HG03575 (cell line): ENCODE measurements around the gene C12orf75.

ENCODE experiments used
- ATAC-seq: cut with Tn5 transposase; IDR thresholded peaks from one replicate; pipeline ENCODE4 v1.9.1; 2021; ENCODE audit not compliant: unreplicated experiment, insufficient number of reproducible peaks, low FRiP score; ENCODE audit errors: extremely low read depth

The C12orf75 gene

GRCh38 chr12:105352940-105353635, 22.6 kb downstream of the C12orf75 start:
- no peak for ATAC-seq

GRCh38 chr12:105355752-105356151, 25.3 kb downstream of the C12orf75 start:
- ATAC-seq: no peak

GRCh38 chr12:105357162-105357691, 26.7 kb downstream of the C12orf75 start:
- peak; percentile 46 for ATAC-seq

GRCh38 chr12:105358789-105359188, 28.3 kb downstream of the C12orf75 start:
- ATAC-seq: no peak

DNA sequence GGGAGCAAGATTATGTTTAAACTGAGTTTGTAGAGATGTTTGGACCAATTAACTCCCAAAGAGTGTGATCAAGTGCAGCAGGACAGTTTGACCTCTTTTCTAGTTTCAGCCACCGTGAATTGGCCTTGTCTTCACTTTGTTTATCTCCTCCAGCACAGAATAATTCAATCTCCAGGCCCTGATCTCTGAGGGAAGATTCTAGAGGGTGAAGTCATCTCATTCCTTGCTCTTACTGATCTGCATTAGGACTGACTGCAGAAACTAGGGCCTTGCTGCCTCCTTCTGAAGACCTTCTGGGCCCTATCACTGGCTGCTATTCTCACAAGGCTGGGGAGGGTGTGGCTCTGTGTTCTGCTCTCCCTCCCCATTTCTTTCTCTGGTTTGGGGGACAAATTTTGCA, 29.4 kb downstream of the C12orf75 start:
- no peak for ATAC-seq

- ATAC-seq: no peak
Measured at GRCh38 chr12:105363890-105364289, 33.4 kb downstream of the C12orf75 start.

DNA sequence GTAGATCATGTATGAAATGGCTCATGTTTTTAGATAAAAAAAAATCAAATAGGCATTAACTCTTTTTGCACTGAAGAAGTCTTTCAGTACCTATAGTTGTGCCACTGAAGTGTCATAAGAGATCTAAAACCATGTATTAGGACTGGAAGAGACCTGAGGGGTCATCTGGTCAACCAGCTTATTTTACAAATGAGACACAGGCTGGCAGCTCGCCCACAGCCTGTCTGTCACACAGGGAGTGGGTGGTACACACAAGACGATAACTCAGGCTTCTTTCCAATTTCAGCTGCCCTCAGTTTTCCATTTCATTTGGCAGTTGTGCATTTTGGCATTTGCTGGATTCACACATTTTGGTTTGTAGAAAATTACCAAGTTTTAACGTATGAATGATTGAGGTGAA, 34.7 kb downstream of the C12orf75 start:
- no peak for ATAC-seq

DNA sequence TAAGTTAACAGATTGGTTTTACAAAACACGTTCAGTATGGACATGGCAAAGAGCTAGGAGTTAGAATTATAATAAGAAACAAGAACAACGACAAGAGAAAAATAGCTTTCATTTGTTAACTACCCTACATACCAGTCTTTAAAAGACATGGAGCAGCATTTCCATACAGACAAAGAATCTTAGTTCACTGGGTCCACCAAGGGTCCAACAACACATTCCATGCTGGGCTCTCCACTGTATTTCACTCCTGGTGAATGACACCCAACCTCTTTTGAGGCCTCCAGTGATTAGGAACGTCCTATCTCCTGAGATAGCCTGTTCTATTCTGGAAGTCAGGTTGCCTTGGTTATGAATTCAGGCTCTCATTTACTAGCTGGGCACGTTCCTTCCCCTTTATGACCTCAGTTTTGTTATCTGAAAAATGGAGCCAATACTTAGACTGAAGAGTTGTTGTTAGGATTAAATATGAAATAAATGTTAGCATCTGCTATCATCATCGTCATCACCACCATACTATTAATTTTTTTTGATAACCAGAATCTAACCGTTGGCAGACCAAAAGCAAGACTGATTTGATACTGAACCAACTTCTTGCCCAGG, 37.7 kb downstream of the C12orf75 start:
- ATAC-seq: no peak

- ATAC-seq: no peak
Measured at GRCh38 chr12:105369014-105369413, 38.5 kb downstream of the C12orf75 start.

- no peak for ATAC-seq
Measured at GRCh38 chr12:105374303-105374702, 43.8 kb downstream of the C12orf75 start.

GRCh38 chr12:105377077-105377476, 46.6 kb downstream of the C12orf75 start:
- ATAC-seq: no peak

DNA sequence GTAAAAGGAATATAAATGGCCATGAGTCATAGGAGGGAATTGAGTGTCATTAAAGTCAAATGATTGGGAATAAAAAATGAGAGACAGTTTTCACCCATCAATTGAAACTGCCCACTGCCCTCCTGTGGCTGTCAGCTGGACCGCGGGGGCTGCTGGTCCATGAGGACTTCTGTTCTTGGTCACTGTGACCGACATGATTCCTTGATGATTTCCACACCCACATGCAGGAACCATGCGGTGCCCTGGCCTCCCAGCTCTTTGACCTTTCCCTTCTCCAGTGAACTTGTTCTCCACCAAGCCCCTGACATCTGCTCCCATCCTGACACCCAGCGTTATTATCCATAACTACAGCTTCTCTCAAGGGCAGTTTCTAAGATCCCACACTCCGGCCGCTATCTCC, 48.4 kb downstream of the C12orf75 start:
- ATAC-seq: no peak

GRCh38 chr12:105382771-105383622, 52.5 kb downstream of the C12orf75 start:
- ATAC-seq: no peak

GRCh38 chr12:105384220-105384619, 53.7 kb downstream of the C12orf75 start:
- no peak for ATAC-seq

DNA sequence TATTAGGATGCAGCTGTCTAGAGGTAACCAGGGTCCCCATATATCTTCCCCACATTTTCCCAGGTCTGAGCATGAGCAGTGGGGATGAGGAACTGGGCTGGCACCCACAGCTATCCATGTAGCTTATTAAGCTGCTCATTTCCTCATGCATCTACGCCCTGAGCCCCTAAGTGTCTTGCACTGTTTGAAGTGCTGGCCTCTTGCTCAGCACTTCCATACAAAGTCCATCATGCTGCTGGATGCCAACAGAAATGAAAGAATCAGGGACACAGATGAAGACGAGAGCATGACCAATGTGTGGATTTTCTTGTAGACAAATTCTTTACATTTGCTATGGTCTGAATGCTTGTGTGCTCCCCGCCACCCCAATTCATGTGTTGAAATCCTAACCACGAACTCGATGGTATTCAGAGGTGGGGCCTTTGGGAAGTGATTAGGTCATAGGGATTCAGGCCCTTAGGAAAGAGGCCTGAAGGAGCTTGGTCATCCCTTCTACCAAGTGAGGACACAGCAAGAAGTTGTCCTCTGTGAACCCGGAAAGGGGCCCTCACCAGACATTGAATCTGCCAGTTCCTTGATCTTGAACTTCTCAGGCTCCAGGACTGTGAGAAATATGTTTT, 54.5 kb downstream of the C12orf75 start:
- ATAC-seq: no peak

DNA sequence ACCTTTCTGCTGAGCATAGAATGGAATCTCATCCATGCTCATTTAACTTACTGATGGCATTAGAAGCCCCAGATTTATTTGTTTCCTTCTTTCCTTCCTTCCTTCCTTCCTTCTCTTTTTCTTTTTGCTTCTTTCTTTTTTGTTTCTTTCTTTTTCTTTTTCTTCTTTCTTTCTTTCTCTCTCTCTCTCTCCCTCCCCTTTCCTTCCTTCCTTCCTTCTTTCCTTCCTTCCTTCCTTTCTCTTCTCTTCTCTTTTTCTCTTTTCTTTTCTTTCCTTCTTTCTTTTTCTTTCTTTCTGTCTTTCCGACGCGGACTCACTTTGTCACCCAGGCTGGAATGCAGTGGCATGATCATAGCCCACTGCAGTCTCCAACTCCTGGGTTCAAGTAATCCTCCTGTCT, 55.9 kb downstream of the C12orf75 start:
- no peak for ATAC-seq

GRCh38 chr12:105391231-105391630, 60.7 kb downstream of the C12orf75 start:
- no peak for ATAC-seq

DNA sequence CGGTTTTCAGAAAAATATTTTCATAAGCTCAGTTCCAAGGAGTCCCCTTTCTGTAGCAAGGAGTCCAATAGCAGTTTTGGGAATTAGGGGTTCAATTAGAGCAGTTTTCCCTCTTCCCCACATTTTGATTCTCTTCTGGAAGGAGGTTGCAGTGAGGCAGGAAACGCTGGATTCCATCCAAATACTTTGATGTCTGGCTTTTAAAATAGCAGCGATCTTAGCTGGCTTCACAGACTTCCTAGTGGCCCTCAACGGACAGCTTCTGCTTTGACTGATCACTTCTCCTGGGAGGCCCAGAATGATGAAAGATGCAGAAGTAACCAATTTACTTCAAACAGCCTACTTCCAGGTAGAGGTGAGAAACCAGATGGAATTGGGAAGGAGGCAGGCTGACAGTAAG, 63.1 kb downstream of the C12orf75 start:
- no peak for ATAC-seq

DNA sequence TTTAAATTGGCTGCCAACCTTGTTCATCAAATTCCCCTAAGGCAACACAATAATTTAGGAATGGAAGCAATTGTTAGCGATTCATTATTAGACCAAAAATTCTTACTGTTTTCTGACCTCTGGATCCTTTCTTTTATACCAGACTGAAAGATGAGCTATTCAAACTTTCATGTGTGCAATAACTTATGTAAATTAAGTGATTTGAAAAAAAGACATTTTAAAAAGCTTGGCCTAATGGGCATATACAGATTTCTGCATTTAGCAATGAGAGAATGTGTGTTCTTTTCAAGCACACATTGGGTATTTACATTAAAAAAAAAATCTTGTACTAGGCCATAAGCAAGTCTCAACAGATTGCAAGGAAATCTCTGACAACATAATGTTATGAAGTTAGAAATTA, 65.5 kb downstream of the C12orf75 start:
- no peak for ATAC-seq
